ENCODE measurements around the gene SOX6.
"Not testable (repeated sequence)": the region's sequence is repeated elsewhere in the genome, so short reads cannot be mapped to it uniquely, and the experiment has no call there.

Gene SOX6

GRCh38 chr11:16382186-16382585 is 25.8 kb upstream of the SOX6 start:
- no peak overlapping the region for H3K4me3 ChIP-seq (ENCODE audit: low read length)
- TF ChIP-seq, protein P1, sequence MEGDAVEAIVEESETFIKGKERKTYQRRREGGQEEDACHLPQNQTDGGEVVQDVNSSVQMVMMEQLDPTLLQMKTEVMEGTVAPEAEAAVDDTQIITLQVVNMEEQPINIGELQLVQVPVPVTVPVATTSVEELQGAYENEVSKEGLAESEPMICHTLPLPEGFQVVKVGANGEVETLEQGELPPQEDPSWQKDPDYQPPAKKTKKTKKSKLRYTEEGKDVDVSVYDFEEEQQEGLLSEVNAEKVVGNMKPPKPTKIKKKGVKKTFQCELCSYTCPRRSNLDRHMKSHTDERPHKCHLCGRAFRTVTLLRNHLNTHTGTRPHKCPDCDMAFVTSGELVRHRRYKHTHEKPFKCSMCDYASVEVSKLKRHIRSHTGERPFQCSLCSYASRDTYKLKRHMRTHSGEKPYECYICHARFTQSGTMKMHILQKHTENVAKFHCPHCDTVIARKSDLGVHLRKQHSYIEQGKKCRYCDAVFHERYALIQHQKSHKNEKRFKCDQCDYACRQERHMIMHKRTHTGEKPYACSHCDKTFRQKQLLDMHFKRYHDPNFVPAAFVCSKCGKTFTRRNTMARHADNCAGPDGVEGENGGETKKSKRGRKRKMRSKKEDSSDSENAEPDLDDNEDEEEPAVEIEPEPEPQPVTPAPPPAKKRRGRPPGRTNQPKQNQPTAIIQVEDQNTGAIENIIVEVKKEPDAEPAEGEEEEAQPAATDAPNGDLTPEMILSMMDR (IDR thresholded peaks at IDR 0.05; ENCODE audit: insufficient read depth, low read depth, low read length, missing control alignments): no peak
- DNase-seq (ENCODE audit: low read depth): no peak

DNA sequence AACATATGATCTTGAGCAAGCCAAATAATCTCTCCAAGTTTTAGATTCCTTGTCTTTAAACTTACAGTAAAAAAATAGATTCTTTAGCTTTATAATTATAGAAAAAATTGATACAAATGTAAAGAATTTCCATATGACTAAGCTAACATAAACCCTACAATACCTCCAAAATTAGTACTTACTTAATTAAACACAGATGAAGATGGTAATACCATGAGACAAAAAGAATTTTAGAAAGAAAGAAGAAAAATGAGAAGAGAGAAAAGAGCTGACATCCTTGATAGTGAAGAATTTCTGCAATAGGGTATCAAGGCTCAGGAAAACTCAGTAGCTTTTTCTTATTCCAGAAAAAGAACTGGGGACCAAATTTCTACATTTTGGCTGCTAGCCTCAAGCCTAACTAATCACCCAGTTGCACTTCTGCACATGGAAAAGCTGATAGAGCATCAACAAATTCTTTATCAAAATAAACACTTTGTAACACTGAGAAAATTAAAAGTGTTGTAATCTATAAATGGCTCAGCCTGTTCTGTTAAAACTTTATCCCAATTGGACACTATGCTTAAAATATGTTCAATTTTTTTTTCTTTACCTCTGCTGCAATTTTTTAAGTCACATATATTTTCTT is 24.7 kb upstream of the SOX6 start:
- no peak overlapping the region for H3K4me3 ChIP-seq (ENCODE audit: low read length)
- no peak for DNase-seq (ENCODE audit: low read depth)
- TF ChIP-seq, protein P1 (IDR thresholded peaks at IDR 0.05; ENCODE audit: insufficient read depth, low read depth, low read length, missing control alignments): no peak

DNA sequence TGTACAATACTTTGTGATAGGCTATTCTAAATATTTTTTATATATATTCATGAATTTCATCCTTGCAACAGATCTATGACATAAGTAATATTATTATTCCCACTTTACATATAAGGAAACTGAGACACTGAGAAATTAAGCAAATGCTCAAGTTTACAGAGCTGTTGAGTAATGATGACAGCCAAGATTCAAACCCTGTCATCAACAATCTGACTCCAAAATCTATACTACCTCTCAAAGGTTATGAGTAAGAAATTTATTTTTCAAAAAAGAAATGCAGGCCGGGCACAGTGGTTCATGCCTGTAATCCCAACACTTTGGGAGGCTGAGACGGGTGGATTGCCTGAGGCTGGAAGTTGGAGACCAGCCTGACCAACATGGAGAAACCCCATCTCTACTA is 22.6 kb upstream of the SOX6 start:
- TF ChIP-seq, protein P1 (IDR thresholded peaks at IDR 0.05; ENCODE audit: insufficient read depth, low read depth, low read length, missing control alignments): no peak
- no peak overlapping the region for H3K4me3 ChIP-seq (ENCODE audit: low read length)
- no peak for DNase-seq (ENCODE audit: low read depth)

- H3K4me3 ChIP-seq (ENCODE audit: low read length): no peak overlapping the region
- DNase-seq (ENCODE audit: low read depth): no peak
- TF ChIP-seq, protein P1 (IDR thresholded peaks at IDR 0.05; ENCODE audit: insufficient read depth, low read depth, low read length, missing control alignments): no peak
Measured at GRCh38 chr11:16377746-16378145, 21.4 kb upstream of the SOX6 start.

DNA sequence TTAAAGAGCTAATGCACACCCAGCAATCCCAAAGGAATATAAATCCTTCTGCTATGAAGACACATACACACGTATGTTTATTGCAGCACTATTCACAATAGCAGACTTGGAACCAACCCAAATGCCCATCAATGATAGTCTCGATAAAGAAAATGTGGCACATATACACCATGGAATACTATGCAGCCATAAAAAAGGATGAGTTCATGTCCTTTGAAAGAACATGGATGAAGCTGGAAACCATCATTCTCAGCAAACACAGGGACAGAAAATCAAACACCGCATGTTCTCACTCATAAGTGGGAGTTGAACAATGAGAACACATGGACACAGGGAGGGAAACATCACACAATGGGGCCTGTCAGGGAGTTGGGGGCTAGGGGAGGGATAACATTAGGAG is 19.3 kb upstream of the SOX6 start:
- DNase-seq (ENCODE audit: low read depth); H3K4me3 ChIP-seq (ENCODE audit: low read length): not testable (repeated sequence)

DNA sequence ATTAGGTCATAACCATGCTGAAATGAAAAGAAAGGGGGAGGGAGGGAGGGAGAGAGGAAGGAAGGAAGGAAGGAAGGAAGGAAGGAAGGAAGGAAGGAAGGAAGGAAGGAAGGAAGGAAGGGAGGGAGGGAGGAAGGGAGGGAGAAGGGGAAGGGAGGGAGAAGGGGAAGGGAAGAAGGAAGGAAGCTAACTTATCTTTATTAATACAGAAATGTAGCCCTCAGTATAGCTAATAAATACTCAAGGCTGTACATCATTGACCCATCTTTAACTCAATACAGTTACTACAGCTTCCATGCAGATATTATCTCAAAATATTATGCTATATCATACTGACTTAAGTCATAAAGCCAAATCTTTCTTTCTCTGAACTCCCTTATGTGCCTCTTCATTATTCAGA is 17.4 kb upstream of the SOX6 start:
- TF ChIP-seq, protein P1 (IDR thresholded peaks at IDR 0.05; ENCODE audit: insufficient read depth, low read depth, low read length, missing control alignments): no peak
- no peak for DNase-seq (ENCODE audit: low read depth)
- no peak overlapping the region for H3K4me3 ChIP-seq (ENCODE audit: low read length)

DNA sequence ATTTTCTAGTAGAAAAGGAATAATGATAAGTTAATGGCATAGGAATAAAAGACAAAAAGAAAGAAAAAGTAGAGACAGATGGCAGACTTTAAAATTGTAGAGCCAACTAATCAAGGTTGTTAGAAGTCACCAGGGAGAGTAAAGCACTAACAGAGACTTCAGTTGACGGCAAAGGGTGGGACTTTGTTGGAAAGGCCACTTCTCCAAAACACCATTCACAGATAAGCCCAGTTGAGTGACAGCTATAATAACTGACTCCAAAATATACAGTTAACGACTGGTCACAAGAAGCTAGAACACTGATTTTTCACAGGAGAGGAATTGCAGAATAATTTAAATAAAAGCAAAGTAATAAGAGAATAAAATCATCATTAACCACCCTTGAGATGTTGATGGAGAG is 16.0 kb upstream of the SOX6 start:
- no peak for DNase-seq (ENCODE audit: low read depth)
- H3K4me3 ChIP-seq (ENCODE audit: low read length): no peak overlapping the region
- TF ChIP-seq, protein P1 (IDR thresholded peaks at IDR 0.05; ENCODE audit: insufficient read depth, low read depth, low read length, missing control alignments): no peak
